HG03064 (cell line): ENCODE measurements around the gene CSNK1D.
"Not testable (repeated sequence)": the region's sequence is repeated elsewhere in the genome, so short reads cannot be mapped to it uniquely, and the experiment has no call there.

Experiments used
- ATAC-seq: cut with Tn5 transposase; IDR thresholded peaks from one replicate; pipeline ENCODE4 v1.9.1; 2021; ENCODE audit warnings: low read depth; ENCODE audit not compliant: unreplicated experiment

CSNK1D gene

DNA sequence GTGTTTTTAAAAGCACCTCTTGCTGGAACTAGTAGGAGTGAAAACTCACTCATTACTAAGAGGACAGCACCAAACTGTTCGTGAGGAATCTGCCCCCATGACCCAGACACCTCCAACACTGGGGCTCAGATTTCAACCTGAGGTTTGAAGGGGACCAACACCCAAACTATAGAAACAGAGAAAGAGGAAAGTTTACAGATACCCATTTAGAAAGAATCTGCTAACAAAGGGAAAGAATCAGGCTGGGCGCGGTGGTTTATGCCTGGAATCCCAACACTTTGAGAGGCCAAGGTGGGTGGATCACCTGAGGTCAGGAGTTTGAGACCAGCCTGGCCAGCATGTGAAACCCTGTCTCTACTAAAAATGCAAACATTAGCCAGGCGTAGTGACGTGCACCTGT, 3.4 kb upstream of the CSNK1D start:
- ATAC-seq, result no peak

GRCh38 chr17:82275326-82275725, 1.8 kb upstream of the CSNK1D start:
- no peak for ATAC-seq

GRCh38 chr17:82274134-82275020, 877 bp upstream of the CSNK1D start:
- no peak for ATAC-seq

DNA sequence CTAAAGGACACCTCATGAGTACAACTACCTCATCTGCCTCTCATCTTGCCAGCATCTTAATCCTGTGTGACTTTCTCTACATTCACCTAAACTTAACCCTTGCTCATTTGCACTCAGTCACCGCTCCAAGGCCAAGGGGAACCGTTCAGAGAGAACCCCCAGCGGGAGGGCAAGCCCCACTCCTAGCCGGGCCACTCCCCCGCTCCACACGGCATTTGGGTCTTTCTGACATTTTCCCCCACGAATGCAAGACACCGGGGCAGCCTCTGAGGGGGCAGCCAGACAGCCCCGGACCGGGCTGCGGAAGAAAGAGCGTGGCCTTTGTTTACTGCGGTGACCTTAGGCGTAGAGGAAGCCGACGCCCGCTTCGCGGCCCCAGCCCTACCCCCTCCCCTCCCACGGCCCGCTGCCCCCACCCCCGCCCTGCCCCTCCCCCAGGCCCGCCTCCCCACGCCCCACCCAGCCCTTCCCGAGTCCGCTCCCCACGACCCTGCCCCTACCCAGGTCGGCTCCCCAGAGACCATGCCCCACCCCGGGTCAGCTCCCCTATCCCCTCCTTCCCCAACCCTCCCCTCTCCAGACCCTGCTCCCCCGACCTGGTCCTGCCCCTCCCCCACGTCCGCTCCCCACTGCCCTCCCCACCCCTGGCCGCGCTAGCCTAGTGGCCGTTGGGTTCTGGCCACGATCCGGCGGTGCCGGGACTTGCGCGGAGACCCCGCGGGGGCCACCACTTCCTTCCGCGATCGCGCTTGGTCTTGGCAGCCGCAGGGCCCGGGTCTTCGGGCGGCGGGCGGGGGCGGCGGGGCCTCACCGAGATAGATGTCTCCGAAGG, 789 bp downstream of the CSNK1D start:
- ATAC-seq, result peak; percentile 11

- no peak for ATAC-seq
Observed at GRCh38 chr17:82271401-82271800, 2.1 kb downstream of the CSNK1D start.

- ATAC-seq, result no peak
Observed at GRCh38 chr17:82270651-82271050, 2.8 kb downstream of the CSNK1D start.

DNA sequence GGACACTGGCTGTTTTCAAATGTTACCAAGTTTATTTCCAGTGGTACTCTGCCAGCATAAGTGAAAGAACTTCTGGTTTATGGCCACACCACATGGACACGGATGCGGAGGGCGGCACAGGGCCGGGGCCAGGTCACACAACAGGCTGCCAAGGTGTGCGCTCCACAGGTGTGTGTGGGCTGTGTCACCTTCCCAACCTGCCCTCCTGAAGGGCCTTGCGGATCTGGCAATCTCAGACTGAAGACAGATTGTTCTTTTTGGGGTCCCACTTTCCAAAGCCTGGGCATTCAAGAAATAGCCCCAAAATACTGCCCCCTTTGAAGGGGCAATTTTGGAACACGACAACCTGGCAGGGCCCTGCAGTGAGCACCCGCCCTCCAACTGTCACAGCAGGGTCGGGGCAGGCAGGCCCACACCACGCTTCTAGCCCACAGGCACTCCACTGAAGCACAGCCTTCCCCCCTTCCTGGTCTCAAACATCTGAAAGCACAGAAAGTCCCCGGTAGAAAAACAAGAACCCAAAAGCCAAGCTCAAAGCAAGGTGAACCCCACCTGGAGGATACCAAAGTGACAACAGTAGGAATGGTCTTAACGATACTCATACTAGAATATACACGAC, 3.5 kb downstream of the CSNK1D start:
- ATAC-seq, result no peak

- no peak for ATAC-seq
Observed at GRCh38 chr17:82269138-82269881, 4.2 kb downstream of the CSNK1D start.

- ATAC-seq, result no peak
Observed at GRCh38 chr17:82267575-82268379, 5.7 kb downstream of the CSNK1D start.

GRCh38 chr17:82266142-82266541, 7.4 kb downstream of the CSNK1D start:
- ATAC-seq, result no peak

DNA sequence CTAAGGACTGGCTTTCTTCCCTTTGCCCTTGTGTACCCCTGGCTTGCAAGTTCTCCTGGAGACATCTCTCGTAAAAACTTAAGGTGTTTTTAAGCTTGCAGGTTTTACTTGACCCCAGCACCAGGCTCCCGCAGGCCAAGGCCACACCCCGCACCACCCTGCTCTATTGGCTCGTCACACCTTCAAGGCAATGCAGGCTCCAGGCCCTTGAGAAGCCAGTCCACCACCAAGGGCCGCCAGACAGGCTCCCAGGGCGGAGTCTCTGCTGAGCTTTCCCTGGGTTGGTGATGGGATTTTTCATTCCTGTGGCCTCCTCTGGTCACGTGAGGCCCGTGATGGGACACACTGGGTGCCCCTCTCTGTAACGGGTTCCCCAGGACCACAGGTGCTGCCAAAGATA, 9.9 kb downstream of the CSNK1D start:
- no peak for ATAC-seq

DNA sequence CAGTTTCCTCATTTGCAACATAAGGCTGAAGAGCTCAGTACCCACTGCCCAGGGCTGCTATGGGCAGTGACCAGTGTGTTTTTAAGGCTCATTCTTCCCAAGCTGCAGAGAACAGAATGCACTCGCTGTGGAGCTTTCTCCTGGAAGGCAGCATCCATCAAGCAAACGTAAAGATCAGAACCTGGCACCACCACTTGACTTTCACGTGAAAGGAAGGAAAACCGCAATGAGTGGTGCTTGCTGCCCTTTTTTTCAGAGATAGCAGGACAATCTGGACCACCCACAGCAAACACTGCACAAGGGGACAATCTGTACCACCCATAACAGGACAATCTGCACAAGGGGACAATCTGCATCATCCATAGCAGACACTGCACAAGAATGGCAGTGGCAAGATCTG, 11.2 kb downstream of the CSNK1D start:
- no peak for ATAC-seq

DNA sequence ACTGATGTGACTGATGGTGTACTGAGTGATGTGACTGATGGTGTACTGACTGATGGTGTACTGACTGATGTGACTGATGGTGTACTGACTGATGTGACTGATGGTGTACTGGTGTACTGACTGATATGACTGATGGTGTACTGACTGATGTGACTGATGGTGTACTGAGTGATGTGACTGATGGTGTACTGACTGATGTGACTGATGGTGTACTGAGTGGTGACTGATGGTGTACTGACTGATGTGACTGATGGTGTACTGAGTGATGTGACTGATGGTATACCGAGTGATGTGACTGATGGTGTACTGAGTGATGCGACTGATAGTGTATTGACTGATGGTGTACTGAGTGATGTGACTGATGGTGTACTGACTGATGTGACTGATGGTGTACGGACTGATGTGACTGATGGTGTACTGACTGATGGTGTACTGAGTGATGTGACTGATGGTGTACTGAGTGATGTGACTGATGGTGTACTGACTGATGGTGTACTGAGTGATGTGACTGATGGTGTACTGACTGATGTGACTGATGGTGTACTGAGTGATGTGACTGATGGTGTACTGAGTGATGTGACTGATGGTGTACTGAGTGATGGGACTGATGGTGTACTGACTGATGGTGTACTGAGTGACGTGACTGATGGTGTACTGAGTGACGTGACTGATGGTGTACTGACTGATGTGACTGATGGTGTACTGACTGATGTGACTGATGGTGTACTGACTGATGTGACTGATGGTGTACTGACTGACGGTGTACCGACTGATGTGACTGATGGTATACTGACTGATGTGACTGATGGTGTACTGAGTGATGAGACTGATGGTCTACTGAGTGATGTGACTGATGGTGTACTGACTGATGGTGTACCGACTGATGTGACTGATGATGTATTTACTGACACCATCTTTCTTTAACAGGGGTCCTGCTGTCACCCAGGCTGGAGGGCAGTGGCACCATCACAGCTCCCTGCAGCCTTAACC, 13.2 kb downstream of the CSNK1D start:
- ATAC-seq, result not testable (repeated sequence)

- ATAC-seq, result no peak
Observed at GRCh38 chr17:82258555-82258954, 14.9 kb downstream of the CSNK1D start.

- ATAC-seq, result no peak
Observed at GRCh38 chr17:82257473-82257872, 16.0 kb downstream of the CSNK1D start.

GRCh38 chr17:82256242-82256885, 17.1 kb downstream of the CSNK1D start:
- ATAC-seq, result no peak

DNA sequence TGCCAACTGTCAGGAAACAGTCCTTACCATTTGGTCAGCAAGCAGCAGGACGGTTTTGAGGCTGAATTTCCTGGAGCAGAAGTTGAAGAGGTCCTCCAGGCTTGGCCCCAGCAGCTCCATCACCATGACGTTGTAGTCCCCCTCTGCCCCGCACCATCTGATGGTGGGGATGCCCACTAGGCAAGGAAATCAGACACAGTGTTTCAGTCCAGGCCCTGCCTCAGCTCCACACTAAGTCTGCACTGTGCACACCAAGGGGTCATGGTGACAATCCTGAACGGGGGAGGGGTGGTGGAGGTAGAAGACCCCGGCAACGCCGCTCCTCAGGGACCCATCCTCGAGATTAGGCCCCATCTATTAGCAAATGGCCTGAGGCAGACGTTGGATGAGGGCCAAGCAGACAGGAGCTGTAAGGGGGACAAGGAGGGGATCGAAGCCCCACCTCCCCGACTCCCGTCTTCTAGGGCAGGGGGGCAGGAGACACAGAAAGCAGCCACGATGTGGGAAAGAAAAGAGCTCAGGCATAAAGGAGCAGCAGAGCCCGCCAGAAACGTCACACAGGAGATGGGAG, 18.0 kb downstream of the CSNK1D start:
- no peak for ATAC-seq

DNA sequence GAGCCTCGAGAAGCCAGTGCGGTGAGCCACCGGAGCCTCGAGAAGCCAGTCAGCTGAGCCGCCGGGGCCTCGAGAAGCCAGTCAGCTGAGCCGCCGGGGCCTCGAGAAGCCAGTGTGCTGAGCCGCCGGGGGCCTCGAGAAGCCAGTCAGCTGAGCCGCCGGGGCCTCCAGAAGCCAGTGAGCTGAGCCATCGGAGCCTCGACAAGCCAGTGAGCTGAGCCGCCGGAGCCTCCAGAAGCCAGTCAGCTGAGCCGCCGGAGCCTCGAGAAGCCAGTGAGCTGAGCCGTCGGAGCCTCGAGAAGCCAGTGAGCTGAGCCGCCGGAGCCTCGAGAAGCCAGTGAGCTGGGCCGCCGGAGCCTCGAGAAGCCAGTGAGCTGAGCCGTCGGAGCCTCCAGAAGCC, 18.8 kb downstream of the CSNK1D start:
- ATAC-seq, result not testable (repeated sequence)
